Measurements from ENCODE around the gene GLDN.

GLDN gene

GRCh38 chr15:51322621-51323296 is 18.7 kb upstream of the GLDN start:
- no peak for DNase-seq (ENCODE audit: low spot score)

- no peak for DNase-seq (ENCODE audit: low spot score)
Measured at GRCh38 chr15:51323749-51324148, 17.7 kb upstream of the GLDN start.

GRCh38 chr15:51325167-51325566 is 16.3 kb upstream of the GLDN start:
- no peak for DNase-seq (ENCODE audit: low spot score)

GRCh38 chr15:51327081-51327480 is 14.4 kb upstream of the GLDN start:
- DNase-seq (ENCODE audit: low spot score): no peak

- no peak for DNase-seq (ENCODE audit: low spot score)
Measured at GRCh38 chr15:51328926-51329325, 12.5 kb upstream of the GLDN start.

GRCh38 chr15:51331141-51331540 is 10.3 kb upstream of the GLDN start:
- no peak for DNase-seq (ENCODE audit: low spot score)

- peak; percentile 53 for DNase-seq (ENCODE audit: low spot score)
Measured at GRCh38 chr15:51332206-51333147, 9.0 kb upstream of the GLDN start.

GRCh38 chr15:51333571-51333970 is 7.9 kb upstream of the GLDN start:
- no peak for DNase-seq (ENCODE audit: low spot score)

- no peak for DNase-seq (ENCODE audit: low spot score)
Measured at GRCh38 chr15:51334011-51334451, 7.4 kb upstream of the GLDN start.

GRCh38 chr15:51335087-51335486 is 6.4 kb upstream of the GLDN start:
- no peak for DNase-seq (ENCODE audit: low spot score)

GRCh38 chr15:51335538-51336410 is 5.7 kb upstream of the GLDN start:
- no peak for DNase-seq (ENCODE audit: low spot score)

GRCh38 chr15:51338496-51338895 is 3.0 kb upstream of the GLDN start, which contains the start of gene CYP19A1:
CYP19A1 (minus strand) TSS chr15:51338596; CDS start chr15:51242912, 95,684 bp downstream.
- DNase-seq (ENCODE audit: low spot score): no peak

- DNase-seq (ENCODE audit: low spot score): no peak
Measured at GRCh38 chr15:51342227-51342999, 958 bp downstream of the GLDN start.

- no peak for DNase-seq (ENCODE audit: low spot score)
Measured at GRCh38 chr15:51343466-51343865, 2.0 kb downstream of the GLDN start.

- no peak for DNase-seq (ENCODE audit: low spot score)
Measured at GRCh38 chr15:51346136-51346535, 4.7 kb downstream of the GLDN start.

GRCh38 chr15:51348688-51349087 is 7.2 kb downstream of the GLDN start:
- no peak for DNase-seq (ENCODE audit: low spot score)

- DNase-seq (ENCODE audit: low spot score): peak; percentile 26
Measured at GRCh38 chr15:51349156-51349844, 7.8 kb downstream of the GLDN start.

- no peak for DNase-seq (ENCODE audit: low spot score)
Measured at GRCh38 chr15:51350723-51351122, 9.3 kb downstream of the GLDN start.

- DNase-seq (ENCODE audit: low spot score): no peak
Measured at GRCh38 chr15:51353976-51354375, 12.5 kb downstream of the GLDN start.

GRCh38 chr15:51355096-51355495 is 13.6 kb downstream of the GLDN start:
- DNase-seq (ENCODE audit: low spot score): no peak

- no peak for DNase-seq (ENCODE audit: low spot score)
Measured at GRCh38 chr15:51356147-51356546, 14.7 kb downstream of the GLDN start.
